HCT116 (cell line): Measurements from ENCODE around the gene PLEKHM3. TPM values are rescaled to one million over a fixed set of nuclear protein-coding genes. Genes with fewer than 3 reads are reported as not detected.

Experiments used
- ATAC-seq: fragments of 200-7000 bp; cut with Tn5 transposase; 2 replicates; pipeline ENCODE4 v1.9.1; 2020; ENCODE audit warnings: mild to moderate bottlenecking, moderate library complexity
- BruUV-seq: library from RNA; stranded (reverse); fragments of 400-500 nt; replicated peaks from 2 replicates; lab custom pipeline; 2021; lab: Mats Ljungman, UMichigan
- CTCF ChIA-PET: fragments of 300-600 bp; sonication (Branson Sonifier 250); formaldehyde crosslinking; loops from one replicate; lab custom pipeline; 2021; ENCODE audit warnings: antibody characterized with exemption; lab: Charles Lee
- POLR2A ChIA-PET: fragments of 300-600, 350-600 bp; sonication (Branson Sonifier 250); formaldehyde crosslinking; loops from one replicate; lab custom pipeline; 2021; ENCODE audit warnings: antibody characterized with exemption; lab: Charles Lee
- RAD21 ChIA-PET, 2 experiments: fragments of 300-600 bp; sonication (Branson Sonifier 250); formaldehyde crosslinking; loops; one replicate each; lab custom pipeline; 2023; ENCODE audit warnings: low total read pairs in 2 of 2; ENCODE audit not compliant: uncharacterized antibody in 2 of 2, unreplicated experiment in 2 of 2, low non-redundant PET in 1 of 2; lab: Charles Lee
- DNase-seq: peaks from one replicate; pipeline ENCODE4 v3.0.0-alpha.2; 2010; ENCODE audit warnings: low read depth, low spot score
- H2AFZ ChIP-seq: fragments of 200-600 bp; shearing (Covaris generic), sonication (generic); 2 replicates; pipeline ENCODE4 v1.6.1; 2017; ENCODE audit warnings: low read depth, mixed run types, mixed read lengths, antibody characterized with exemption, low read length; ENCODE audit not compliant: poor library complexity, severe bottlenecking
- H3K27ac ChIP-seq: 2 replicates; pipeline ENCODE4 v1.5.1; 2012; ENCODE audit warnings: low read depth, low read length
- H3K27me3 ChIP-seq: fragments of 200-600 bp; sonication (generic); 2 replicates; pipeline ENCODE4 v1.6.1; 2016; ENCODE audit warnings: mixed run types, low read length, mixed read lengths; ENCODE audit not compliant: insufficient read depth
- H3K36me3 ChIP-seq, 2 experiments: fragments of 200-500 bp in 1 of 2; fragments of 200-600 bp in 1 of 2; sonication (Bioruptor generic) in 1 of 2; sonication (generic) in 1 of 2; 2 replicates each; pipeline versions ENCODE4 v1.5.1 to v1.6.1; 2014 to 2016; ENCODE audit warnings: low read length in 2 of 2, inconsistent platforms in 1 of 2, mixed read lengths in 1 of 2, mixed run types in 1 of 2; ENCODE audit not compliant: insufficient read depth in 2 of 2, control insufficient read depth in 1 of 2
- H3K4me1 ChIP-seq, 2 experiments: fragments of 200-600 bp in 1 of 2; sonication (generic) in 1 of 2; 2 replicates each; pipeline versions ENCODE4 v1.5.1 to v1.6.1; 2012 to 2017; ENCODE audit warnings: low read length in 2 of 2, inconsistent platforms in 1 of 2, mild to moderate bottlenecking in 1 of 2, mixed read lengths in 1 of 2, mixed run types in 1 of 2, moderate library complexity in 1 of 2; ENCODE audit not compliant: insufficient read depth in 2 of 2, control insufficient read depth in 1 of 2
- H3K4me2 ChIP-seq: fragments of 200-600 bp; sonication (generic); 2 replicates; pipeline ENCODE4 v1.6.1; 2017; ENCODE audit warnings: mixed run types, low read length, mixed read lengths
- H3K4me3 ChIP-seq, 2 experiments: fragments of 200-600 bp in 1 of 2; sonication (generic) in 1 of 2; replicated peaks in 1 of 2; 2 replicates each; pipeline ENCODE4 v1.5.1; 2011 to 2016; ENCODE audit warnings: low read length in 2 of 2, control low read depth in 1 of 2, low read depth in 1 of 2, mild to moderate bottlenecking in 1 of 2, mixed read lengths in 1 of 2, mixed run types in 1 of 2
- H3K79me2 ChIP-seq: fragments of 200-600 bp; sonication (generic); 2 replicates; pipeline ENCODE4 v1.6.1; 2017; ENCODE audit warnings: mild to moderate bottlenecking, mixed run types, low read length, moderate library complexity, mixed read lengths; ENCODE audit not compliant: insufficient read depth
- H3K9ac ChIP-seq: fragments of 200-600 bp; sonication (generic); 2 replicates; pipeline ENCODE4 v1.6.1; 2016; ENCODE audit warnings: low read length, mixed read lengths
- H3K9me2 ChIP-seq: fragments of 200-600 bp; sonication (generic), shearing (Covaris generic); 2 replicates; pipeline ENCODE4 v1.6.1; 2017; ENCODE audit warnings: mixed run types, mild to moderate bottlenecking, moderate library complexity; ENCODE audit not compliant: insufficient read depth
- H3K9me3 ChIP-seq, 2 experiments: fragments of 200-500 bp in 1 of 2; fragments of 200-600 bp in 1 of 2; sonication (Bioruptor generic) in 1 of 2; sonication (generic) in 1 of 2; 2 replicates each; pipeline ENCODE4 v1.6.1; 2014 to 2017; ENCODE audit warnings: low read length in 2 of 2, mixed read lengths in 2 of 2, inconsistent platforms in 1 of 2, low read depth in 1 of 2, mild to moderate bottlenecking in 1 of 2, mixed run types in 1 of 2, moderate library complexity in 1 of 2; ENCODE audit not compliant: control insufficient read depth in 1 of 2, insufficient read depth in 1 of 2
- H4K20me1 ChIP-seq: fragments of 200-600 bp; sonication (generic), shearing (Covaris generic); 2 replicates; pipeline ENCODE4 v1.6.1; 2017; ENCODE audit warnings: mixed run types, mild to moderate bottlenecking, moderate library complexity; ENCODE audit not compliant: insufficient read depth
- CBX3 ChIP-seq: IDR thresholded peaks from 2 replicates; pipeline ENCODE4 v1.6.1; 2012; ENCODE audit warnings: low read depth
- CEBPB ChIP-seq: IDR thresholded peaks from 2 replicates; pipeline ENCODE4 v1.6.1; 2012; ENCODE audit warnings: low read depth
- EGR1 ChIP-seq: IDR thresholded peaks from 2 replicates; pipeline ENCODE4 v1.6.1; 2012; ENCODE audit warnings: low read depth
- EZH2phosphoT487 ChIP-seq: fragments of 200-600 bp; IDR thresholded peaks from 2 replicates; pipeline ENCODE4 v1.6.1; 2018; ENCODE audit warnings: antibody characterized with exemption, borderline replicate concordance
- FOSL1 ChIP-seq: IDR thresholded peaks from 2 replicates; pipeline ENCODE4 v1.6.1; 2012; ENCODE audit warnings: low read depth
- POLR2A ChIP-seq: IDR thresholded peaks from 2 replicates; pipeline ENCODE4 v1.7.0; 2011; ENCODE audit warnings: borderline replicate concordance; ENCODE audit not compliant: insufficient read depth, insufficient read length; ENCODE audit errors: extremely low read depth
- POLR2AphosphoS5 ChIP-seq: IDR thresholded peaks from 2 replicates; pipeline ENCODE4 v1.6.1; 2011; ENCODE audit warnings: mild to moderate bottlenecking, low read depth, low read length, moderate library complexity
- SIN3A ChIP-seq: IDR thresholded peaks from 2 replicates; pipeline ENCODE4 v1.6.1; 2012; ENCODE audit warnings: low read depth
- SRF ChIP-seq: IDR thresholded peaks from 2 replicates; pipeline ENCODE4 v1.6.1; 2012; ENCODE audit warnings: low read depth
- TCF7L2 ChIP-seq: IDR thresholded peaks from 2 replicates; pipeline ENCODE4 v1.7.0; 2011; ENCODE audit warnings: borderline replicate concordance, inconsistent platforms; ENCODE audit not compliant: insufficient read depth, insufficient read length; ENCODE audit errors: extremely low read depth
- YY1 ChIP-seq: IDR thresholded peaks from 2 replicates; pipeline ENCODE4 v1.6.1; 2011; ENCODE audit warnings: low read length, low read depth, moderate library complexity, mild to moderate bottlenecking; ENCODE audit not compliant: insufficient replicate concordance; ENCODE audit errors: extremely low read depth
- ZNF274 ChIP-seq: fragments of 200-500 bp; sonication (Bioruptor generic); IDR thresholded peaks from 2 replicates; pipeline ENCODE4 v1.6.1; 2014; ENCODE audit warnings: mild to moderate bottlenecking, low read depth, low read length, inconsistent platforms
- intact Hi-C: fragments of 100-400 bp; cut with micrococcal nuclease; formaldehyde crosslinking; loops from 2 replicates; pipeline ENCODE4 v1.10.0; 2022
- total RNA-seq: library from RNA; stranded (reverse); gene quantifications from one replicate; pipeline ENCODE4 v1.2.1, GENCODE V29; 2021; ENCODE audit not compliant: unreplicated experiment
- TF ChIP-seq, protein P1 (sequence below): IDR thresholded peaks from 2 replicates; pipeline ENCODE4 v1.6.1; 2012; ENCODE audit warnings: low read depth
- TF ChIP-seq, protein P2 (sequence below), 3 experiments: fragments of 200-600 bp in 1 of 3; sonication (generic) in 1 of 3; IDR thresholded peaks in 2 of 3; conservative IDR thresholded peaks in 1 of 3; 2 replicates each; pipeline ENCODE4 v1.5.1; 2012 to 2017; ENCODE audit warnings: low read depth in 2 of 3, low read length in 2 of 3, antibody characterized with exemption in 1 of 3, borderline replicate concordance in 1 of 3, control low read depth in 1 of 3, mild to moderate bottlenecking in 1 of 3, mixed read lengths in 1 of 3, mixed run types in 1 of 3, moderate library complexity in 1 of 3; ENCODE audit not compliant: insufficient read depth in 1 of 3
- TF ChIP-seq, protein P3 (sequence below): IDR thresholded peaks from 2 replicates; pipeline ENCODE4 v1.6.1; 2012
- TF ChIP-seq, protein P4 (sequence below): IDR thresholded peaks from 2 replicates; pipeline ENCODE4 v1.6.1; 2012

The PLEKHM3 gene
- total RNA-seq, 1 experiment from 2014 or later = 6.3 TPM

DNA sequence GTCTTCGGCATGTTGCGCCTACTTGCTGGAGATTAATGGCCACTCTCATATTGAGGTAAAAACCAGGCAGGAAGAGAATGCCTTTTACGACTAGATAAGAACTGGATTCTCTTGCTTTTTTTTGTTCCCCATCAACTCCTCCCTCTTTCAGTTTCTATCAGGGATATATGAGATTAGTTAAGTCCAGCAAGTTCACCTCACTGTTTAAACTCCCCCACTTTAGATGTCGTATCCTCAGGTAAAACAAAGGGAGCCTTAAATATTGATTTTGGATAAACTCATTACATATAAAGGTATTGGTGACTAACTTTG, 98.4 kb downstream of the PLEKHM3 start (continued):
- TF ChIP-seq, protein P1, sequence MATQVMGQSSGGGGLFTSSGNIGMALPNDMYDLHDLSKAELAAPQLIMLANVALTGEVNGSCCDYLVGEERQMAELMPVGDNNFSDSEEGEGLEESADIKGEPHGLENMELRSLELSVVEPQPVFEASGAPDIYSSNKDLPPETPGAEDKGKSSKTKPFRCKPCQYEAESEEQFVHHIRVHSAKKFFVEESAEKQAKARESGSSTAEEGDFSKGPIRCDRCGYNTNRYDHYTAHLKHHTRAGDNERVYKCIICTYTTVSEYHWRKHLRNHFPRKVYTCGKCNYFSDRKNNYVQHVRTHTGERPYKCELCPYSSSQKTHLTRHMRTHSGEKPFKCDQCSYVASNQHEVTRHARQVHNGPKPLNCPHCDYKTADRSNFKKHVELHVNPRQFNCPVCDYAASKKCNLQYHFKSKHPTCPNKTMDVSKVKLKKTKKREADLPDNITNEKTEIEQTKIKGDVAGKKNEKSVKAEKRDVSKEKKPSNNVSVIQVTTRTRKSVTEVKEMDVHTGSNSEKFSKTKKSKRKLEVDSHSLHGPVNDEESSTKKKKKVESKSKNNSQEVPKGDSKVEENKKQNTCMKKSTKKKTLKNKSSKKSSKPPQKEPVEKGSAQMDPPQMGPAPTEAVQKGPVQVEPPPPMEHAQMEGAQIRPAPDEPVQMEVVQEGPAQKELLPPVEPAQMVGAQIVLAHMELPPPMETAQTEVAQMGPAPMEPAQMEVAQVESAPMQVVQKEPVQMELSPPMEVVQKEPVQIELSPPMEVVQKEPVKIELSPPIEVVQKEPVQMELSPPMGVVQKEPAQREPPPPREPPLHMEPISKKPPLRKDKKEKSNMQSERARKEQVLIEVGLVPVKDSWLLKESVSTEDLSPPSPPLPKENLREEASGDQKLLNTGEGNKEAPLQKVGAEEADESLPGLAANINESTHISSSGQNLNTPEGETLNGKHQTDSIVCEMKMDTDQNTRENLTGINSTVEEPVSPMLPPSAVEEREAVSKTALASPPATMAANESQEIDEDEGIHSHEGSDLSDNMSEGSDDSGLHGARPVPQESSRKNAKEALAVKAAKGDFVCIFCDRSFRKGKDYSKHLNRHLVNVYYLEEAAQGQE = no peak
- TF ChIP-seq SIN3A = no peak
- TF ChIP-seq EGR1 = no peak
- no peak for TF ChIP-seq TCF7L2
- no peak for TF ChIP-seq EZH2phosphoT487

DNA sequence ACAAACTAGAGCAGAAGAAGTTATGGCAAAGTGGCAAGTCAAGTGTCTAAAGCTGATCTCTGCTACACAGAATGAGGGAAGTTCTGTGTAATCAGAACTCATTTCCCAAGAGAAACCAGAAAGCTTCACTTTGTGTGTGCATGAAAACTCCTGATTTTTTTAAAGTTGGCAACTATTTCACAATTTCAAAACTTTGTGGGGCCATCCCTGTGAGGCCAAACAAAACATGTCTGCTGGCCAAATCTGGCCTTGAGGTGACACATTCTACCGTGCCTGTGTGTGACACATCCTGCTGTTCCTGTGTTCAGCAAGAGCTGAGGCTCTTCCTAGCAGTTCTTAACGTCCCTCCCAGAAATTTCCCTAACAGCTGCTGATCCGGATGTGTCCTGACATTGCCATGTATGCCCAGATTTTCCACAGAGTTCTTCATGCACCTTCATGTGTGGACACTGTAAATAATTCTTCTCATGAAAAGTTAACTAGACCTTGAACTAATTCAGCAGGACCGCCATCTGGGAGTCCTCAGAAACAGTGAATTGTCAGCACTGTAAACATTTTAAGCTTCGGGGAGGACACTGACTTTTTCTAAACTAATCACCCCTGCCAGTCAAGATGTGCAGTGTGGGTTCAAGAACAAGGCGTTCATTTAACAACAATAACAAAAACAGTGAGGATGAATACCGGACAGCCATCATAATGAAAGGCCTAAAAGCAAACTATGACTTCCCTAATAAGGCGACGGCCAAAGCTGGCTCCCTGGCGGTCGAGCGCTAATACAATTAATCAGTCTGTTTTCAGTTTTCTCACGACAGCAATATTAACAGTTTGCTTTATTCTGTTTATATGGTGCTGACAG, 99.0 kb downstream of the PLEKHM3 start:
- no peak overlapping the region for H3K4me3 ChIP-seq
- H3K9ac ChIP-seq = no peak overlapping the region
- ChIA-PET POLR2A (no interaction called here), RAD21 (no interaction called here), CTCF (interaction anchor here (0.5 kb wide), 1 partner anchor 30 kb away, joined by 5 read pairs; no protein-coding TSS in a partner anchor)
- H3K9me2 ChIP-seq = no peaks in the 10 kb centered on the region
- no peaks in the 10 kb centered on the region for H4K20me1 ChIP-seq
- no peaks in the 10 kb centered on the region for H3K36me3 ChIP-seq
- DNase-seq (no peak), ATAC-seq (no peak)
- H3K4me2 ChIP-seq = no peak overlapping the region
- H3K27ac ChIP-seq = no peak overlapping the region
- no TSS peak for BruUV-seq
- H3K79me2 ChIP-seq = no peaks in the 10 kb centered on the region
- TF ChIP-seq YY1 = no peak
- TF ChIP-seq FOSL1 = no peak
- TF ChIP-seq, protein P2, sequence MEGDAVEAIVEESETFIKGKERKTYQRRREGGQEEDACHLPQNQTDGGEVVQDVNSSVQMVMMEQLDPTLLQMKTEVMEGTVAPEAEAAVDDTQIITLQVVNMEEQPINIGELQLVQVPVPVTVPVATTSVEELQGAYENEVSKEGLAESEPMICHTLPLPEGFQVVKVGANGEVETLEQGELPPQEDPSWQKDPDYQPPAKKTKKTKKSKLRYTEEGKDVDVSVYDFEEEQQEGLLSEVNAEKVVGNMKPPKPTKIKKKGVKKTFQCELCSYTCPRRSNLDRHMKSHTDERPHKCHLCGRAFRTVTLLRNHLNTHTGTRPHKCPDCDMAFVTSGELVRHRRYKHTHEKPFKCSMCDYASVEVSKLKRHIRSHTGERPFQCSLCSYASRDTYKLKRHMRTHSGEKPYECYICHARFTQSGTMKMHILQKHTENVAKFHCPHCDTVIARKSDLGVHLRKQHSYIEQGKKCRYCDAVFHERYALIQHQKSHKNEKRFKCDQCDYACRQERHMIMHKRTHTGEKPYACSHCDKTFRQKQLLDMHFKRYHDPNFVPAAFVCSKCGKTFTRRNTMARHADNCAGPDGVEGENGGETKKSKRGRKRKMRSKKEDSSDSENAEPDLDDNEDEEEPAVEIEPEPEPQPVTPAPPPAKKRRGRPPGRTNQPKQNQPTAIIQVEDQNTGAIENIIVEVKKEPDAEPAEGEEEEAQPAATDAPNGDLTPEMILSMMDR (IDR thresholded peaks at IDR 0.05 in 2 of 3, conservative IDR thresholded peaks at IDR 0.05 in 1 of 3; ENCODE audit: borderline replicate concordance in 1 of 3, insufficient read depth in 1 of 3, low read depth in 2 of 3, low read length in 2 of 3) = no peak
- no peak for TF ChIP-seq POLR2AphosphoS5
- no peak for TF ChIP-seq POLR2A
- no peak for TF ChIP-seq EZH2phosphoT487
- no peak for TF ChIP-seq CEBPB
- no peak for TF ChIP-seq CBX3
- no peak for TF ChIP-seq SRF
- no peak for TF ChIP-seq EGR1
- no peak for TF ChIP-seq TCF7L2
- TF ChIP-seq, protein P3, sequence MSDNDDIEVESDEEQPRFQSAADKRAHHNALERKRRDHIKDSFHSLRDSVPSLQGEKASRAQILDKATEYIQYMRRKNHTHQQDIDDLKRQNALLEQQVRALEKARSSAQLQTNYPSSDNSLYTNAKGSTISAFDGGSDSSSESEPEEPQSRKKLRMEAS = no peak
- no peak for TF ChIP-seq ZNF274
- TF ChIP-seq, protein P4, sequence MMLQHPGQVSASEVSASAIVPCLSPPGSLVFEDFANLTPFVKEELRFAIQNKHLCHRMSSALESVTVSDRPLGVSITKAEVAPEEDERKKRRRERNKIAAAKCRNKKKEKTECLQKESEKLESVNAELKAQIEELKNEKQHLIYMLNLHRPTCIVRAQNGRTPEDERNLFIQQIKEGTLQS = no peak
- no peaks in the 10 kb centered on the region for H3K27me3 ChIP-seq
- no peak overlapping the region for H2AFZ ChIP-seq
- H3K9me3 ChIP-seq = no peaks in the 10 kb centered on the region
- H3K4me1 ChIP-seq = peaks cover 5 to 13% of the 10 kb centered on the region in 2 experiments; a peak in 3 of 4 replicates
- intact Hi-C loops = no loop called here
